ENCODE results near the gene NKIRAS2.

DNA sequence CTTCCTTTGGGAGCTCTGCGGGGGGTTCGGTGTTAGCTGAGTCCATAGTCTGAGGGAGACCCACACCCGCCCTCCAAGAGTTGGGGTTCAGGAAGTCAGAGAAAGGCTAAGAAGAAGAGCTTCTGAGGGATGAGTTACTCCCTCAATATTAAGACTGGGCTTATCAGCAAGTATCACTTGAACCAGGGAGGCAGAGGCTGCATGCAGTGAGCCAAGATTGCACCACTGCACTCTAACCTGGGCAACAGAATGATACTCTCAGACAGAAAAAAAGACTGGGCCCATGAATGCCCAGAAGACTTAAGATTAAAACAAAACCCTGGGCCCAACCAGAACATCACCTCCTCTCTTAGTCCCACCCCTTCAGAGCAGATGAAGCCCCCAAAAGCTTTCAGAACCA, 6.0 kb downstream of the NKIRAS2 start:
- TF ChIP-seq EP300 (conservative IDR thresholded peaks at IDR 0.05; ENCODE audit: poor library complexity, severe bottlenecking): no peak
- TF ChIP-seq, protein P1, sequence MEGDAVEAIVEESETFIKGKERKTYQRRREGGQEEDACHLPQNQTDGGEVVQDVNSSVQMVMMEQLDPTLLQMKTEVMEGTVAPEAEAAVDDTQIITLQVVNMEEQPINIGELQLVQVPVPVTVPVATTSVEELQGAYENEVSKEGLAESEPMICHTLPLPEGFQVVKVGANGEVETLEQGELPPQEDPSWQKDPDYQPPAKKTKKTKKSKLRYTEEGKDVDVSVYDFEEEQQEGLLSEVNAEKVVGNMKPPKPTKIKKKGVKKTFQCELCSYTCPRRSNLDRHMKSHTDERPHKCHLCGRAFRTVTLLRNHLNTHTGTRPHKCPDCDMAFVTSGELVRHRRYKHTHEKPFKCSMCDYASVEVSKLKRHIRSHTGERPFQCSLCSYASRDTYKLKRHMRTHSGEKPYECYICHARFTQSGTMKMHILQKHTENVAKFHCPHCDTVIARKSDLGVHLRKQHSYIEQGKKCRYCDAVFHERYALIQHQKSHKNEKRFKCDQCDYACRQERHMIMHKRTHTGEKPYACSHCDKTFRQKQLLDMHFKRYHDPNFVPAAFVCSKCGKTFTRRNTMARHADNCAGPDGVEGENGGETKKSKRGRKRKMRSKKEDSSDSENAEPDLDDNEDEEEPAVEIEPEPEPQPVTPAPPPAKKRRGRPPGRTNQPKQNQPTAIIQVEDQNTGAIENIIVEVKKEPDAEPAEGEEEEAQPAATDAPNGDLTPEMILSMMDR (IDR thresholded peaks at IDR 0.05; ENCODE audit: poor library complexity, severe bottlenecking): no peak
- TF ChIP-seq RAD21 (conservative IDR thresholded peaks at IDR 0.05): no peak
- no peak for TF ChIP-seq EZH2 (IDR thresholded peaks at IDR 0.05; ENCODE audit: borderline replicate concordance, insufficient read depth, low read length, poor library complexity, severe bottlenecking)
- TF ChIP-seq TAF1 (IDR thresholded peaks at IDR 0.05; ENCODE audit: low read depth): no peak
- TF ChIP-seq, protein P2, sequence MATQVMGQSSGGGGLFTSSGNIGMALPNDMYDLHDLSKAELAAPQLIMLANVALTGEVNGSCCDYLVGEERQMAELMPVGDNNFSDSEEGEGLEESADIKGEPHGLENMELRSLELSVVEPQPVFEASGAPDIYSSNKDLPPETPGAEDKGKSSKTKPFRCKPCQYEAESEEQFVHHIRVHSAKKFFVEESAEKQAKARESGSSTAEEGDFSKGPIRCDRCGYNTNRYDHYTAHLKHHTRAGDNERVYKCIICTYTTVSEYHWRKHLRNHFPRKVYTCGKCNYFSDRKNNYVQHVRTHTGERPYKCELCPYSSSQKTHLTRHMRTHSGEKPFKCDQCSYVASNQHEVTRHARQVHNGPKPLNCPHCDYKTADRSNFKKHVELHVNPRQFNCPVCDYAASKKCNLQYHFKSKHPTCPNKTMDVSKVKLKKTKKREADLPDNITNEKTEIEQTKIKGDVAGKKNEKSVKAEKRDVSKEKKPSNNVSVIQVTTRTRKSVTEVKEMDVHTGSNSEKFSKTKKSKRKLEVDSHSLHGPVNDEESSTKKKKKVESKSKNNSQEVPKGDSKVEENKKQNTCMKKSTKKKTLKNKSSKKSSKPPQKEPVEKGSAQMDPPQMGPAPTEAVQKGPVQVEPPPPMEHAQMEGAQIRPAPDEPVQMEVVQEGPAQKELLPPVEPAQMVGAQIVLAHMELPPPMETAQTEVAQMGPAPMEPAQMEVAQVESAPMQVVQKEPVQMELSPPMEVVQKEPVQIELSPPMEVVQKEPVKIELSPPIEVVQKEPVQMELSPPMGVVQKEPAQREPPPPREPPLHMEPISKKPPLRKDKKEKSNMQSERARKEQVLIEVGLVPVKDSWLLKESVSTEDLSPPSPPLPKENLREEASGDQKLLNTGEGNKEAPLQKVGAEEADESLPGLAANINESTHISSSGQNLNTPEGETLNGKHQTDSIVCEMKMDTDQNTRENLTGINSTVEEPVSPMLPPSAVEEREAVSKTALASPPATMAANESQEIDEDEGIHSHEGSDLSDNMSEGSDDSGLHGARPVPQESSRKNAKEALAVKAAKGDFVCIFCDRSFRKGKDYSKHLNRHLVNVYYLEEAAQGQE (IDR thresholded peaks at IDR 0.05; ENCODE audit: borderline replicate concordance): no peak
- TF ChIP-seq SMC3 (conservative IDR thresholded peaks at IDR 0.05; ENCODE audit: poor library complexity): no peak
- TF ChIP-seq POLR2AphosphoS5 (IDR thresholded peaks at IDR 0.05): no peak

Data from neural cell (in vitro differentiated cells).